Retinal pigment epithelial cell (primary cell): ENCODE results near the gene SDF4.

Source experiments
- DNase-seq: peaks from one replicate; pipeline ENCODE4 v3.0.0-alpha.2; 2010; ENCODE audit warnings: low read depth
- H3K4me3 ChIP-seq: 2 replicates; pipeline ENCODE4 v1.5.1; 2011; ENCODE audit warnings: mild to moderate bottlenecking, low read length, control low read depth, moderate library complexity
- TF ChIP-seq, protein P1 (sequence below): conservative IDR thresholded peaks from 2 replicates; pipeline ENCODE4 v1.5.1; 2011; ENCODE audit warnings: low read depth, low read length, control low read depth, inconsistent platforms

The SDF4 gene, protein sequence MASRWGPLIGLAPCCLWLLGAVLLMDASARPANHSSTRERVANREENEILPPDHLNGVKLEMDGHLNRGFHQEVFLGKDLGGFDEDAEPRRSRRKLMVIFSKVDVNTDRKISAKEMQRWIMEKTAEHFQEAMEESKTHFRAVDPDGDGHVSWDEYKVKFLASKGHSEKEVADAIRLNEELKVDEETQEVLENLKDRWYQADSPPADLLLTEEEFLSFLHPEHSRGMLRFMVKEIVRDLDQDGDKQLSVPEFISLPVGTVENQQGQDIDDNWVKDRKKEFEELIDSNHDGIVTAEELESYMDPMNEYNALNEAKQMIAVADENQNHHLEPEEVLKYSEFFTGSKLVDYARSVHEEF

DNA sequence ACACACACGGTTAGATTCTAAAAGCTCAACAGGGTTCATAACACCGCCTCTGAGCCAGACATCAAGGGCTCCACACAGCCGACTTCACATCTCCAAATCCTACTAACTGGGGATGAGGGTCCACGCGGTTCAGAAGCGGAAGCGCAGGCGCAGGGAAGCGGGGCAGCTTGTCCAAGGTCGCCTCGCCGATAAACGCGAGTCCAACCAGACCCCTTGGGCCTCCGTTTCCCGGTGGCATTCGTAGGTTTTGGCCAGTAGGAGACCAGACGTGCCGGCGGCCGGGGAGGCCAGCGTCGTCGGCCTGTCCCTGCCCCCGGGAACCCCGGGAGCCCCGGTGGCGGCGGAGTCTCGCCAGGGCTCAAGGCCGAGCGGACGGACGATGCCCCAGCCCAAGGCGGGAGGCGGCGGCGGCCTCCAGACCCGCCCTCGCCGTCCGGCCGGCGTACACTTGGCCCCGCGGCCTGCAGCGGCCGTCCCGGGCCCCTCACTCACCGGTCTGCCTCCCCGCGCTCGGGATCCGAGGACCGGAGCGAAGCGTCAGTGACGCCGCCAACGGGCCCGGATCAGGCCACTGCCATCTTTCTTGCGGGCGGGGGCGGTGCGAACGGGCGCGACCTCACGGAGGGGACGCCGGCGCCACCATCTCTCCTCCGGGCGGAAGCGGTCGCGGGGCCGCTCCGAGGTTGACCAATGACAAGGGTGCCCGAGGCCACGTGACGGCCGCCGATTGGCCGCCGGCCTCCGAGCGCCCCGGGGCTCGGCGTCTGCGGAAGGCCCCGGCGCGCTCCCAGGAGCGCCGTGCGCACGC is at the start of gene SDF4:
TSS of gene SDF4 (minus strand) at position 602 of the 808 bp plus-strand sequence. CDS start 3,229 bp downstream, outside the sequence.
- peak; percentile 82 for DNase-seq
- peak within 1 kb of the TSS; percentile 77 for H3K4me3 ChIP-seq
- TF ChIP-seq, protein P1, sequence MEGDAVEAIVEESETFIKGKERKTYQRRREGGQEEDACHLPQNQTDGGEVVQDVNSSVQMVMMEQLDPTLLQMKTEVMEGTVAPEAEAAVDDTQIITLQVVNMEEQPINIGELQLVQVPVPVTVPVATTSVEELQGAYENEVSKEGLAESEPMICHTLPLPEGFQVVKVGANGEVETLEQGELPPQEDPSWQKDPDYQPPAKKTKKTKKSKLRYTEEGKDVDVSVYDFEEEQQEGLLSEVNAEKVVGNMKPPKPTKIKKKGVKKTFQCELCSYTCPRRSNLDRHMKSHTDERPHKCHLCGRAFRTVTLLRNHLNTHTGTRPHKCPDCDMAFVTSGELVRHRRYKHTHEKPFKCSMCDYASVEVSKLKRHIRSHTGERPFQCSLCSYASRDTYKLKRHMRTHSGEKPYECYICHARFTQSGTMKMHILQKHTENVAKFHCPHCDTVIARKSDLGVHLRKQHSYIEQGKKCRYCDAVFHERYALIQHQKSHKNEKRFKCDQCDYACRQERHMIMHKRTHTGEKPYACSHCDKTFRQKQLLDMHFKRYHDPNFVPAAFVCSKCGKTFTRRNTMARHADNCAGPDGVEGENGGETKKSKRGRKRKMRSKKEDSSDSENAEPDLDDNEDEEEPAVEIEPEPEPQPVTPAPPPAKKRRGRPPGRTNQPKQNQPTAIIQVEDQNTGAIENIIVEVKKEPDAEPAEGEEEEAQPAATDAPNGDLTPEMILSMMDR: no peak

DNA sequence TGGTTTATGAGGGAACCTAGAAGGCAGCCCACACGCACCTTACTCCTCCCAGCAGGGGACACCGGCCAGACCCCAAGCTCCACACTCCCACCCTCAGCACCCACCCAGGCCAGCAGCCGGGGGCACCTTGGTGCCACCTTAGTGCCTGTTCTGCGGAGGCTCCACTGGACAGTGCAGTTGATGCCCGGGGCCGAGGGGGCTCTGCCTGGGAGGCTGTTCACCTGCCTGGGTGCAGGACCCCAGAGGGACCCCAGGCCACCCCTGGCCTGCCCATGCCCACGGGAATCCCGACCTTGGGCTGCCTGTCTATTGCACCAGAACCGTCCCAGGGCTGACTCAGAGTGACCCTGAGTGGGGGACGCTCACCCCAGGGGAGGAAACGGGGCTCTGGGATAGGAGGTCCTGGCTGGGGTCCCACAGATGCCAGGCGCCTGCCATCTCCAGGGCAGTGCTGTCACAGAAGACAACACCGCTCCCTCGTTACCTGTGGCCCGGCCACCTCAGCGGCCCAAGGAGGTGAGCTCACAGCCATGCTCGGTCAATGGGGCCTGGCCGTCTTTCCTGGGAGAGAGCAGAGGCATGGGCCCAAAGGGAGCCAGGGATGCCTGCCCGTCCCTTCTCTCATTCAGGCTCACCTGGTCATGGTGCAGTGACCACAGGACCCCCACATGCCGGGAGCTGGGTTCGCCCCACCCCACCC is 49.1 kb upstream of the SDF4 start:
- H3K4me3 ChIP-seq: no peak overlapping the region
- TF ChIP-seq, protein P1: no peak
- DNase-seq: no peak

GRCh38 chr1:1279028-1279427 is 47.2 kb upstream of the SDF4 start:
- TF ChIP-seq, protein P1: no peak
- no peak overlapping the region for H3K4me3 ChIP-seq
- no peak for DNase-seq

DNA sequence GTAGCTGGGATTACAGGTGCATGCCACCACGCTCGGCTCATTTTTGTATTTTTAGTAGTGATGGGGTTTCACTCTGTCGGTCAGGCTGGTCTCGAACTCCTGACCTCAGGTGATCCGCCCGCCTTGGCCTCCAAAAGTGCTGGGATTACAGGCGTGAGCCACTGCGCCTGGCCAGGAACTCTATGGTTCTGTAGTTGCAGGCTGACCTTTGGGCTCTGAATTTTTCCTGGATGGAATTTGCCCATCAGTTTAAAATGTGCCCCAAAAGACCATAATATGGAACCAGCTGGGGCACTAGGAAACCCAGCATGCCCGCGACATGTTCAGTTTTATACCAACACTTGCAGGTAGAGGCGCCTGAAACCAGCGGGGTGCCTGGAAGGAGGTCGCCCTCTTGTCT is 46.8 kb upstream of the SDF4 start:
- TF ChIP-seq, protein P1: no peak
- no peak for DNase-seq
- no peak overlapping the region for H3K4me3 ChIP-seq

DNA sequence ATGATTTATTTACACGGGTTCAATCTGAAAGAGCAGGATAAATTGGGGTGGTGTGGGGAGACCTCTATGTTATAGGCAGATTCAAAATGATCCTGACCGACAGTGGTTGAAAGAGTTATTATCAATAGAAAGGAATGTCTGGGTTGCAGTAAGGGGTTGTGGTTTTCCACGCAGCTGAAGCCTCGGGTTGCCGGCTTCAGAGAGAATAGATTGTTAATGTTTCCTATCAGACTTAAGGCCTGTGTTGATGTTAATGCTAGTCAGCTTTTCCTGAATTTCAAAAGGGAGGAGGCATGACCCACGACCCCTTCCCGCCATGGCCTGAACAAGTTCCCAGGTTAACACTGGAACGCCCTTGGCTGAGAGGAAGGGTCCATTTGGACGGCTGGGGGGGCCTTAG is 44.0 kb upstream of the SDF4 start:
- no peak for DNase-seq
- TF ChIP-seq, protein P1: no peak
- H3K4me3 ChIP-seq: no peak overlapping the region

DNA sequence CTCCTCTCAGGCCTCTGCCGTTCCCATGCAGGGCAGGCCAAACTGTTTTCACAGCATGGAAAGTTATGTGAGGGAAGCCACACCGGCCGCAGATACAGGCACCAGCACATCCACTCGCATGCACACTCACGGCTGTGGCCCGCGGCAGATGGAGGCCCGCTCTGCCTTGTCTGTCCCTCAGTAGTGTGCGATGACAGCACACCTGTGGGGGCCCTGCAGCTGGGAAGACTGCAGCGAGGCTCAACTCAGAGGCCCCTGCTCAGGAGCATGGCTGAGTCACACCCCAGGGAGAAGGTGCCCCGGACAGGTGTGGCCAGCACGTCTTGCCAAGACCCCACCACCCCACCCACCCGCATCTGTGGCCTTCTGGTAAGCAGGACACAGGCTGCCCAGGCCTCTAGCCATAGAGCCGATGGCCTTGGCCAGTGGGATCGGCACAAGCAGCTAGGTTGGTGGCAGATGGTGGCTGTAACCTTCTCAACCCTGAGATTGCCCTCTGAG is 43.2 kb upstream of the SDF4 start:
- no peak overlapping the region for H3K4me3 ChIP-seq
- TF ChIP-seq, protein P1: no peak

More for the DNA sequence above, 43.2 kb upstream of the SDF4 start:
- no peak for DNase-seq
